GM23338 (cell line): ENCODE measurements around the gene FOXP1. TPM values are rescaled to one million over a fixed set of nuclear protein-coding genes. Genes with fewer than 3 reads are reported as not detected.

Experiments
- ATAC-seq: fragments of 200-7000 bp; cut with Tn5 transposase; 3 replicates; pipeline ENCODE4 v1.9.1; 2020
- DNase-seq: peaks from one replicate; pipeline ENCODE4 v3.0.0-alpha.2; 2015; ENCODE audit warnings: low spot score
- H2AFZ ChIP-seq: fragments of 200-600 bp; sonication (generic); 2 replicates; pipeline ENCODE4 v1.8.0; 2016; ENCODE audit warnings: antibody characterized with exemption, mild to moderate bottlenecking, moderate library complexity
- H3F3A ChIP-seq: fragments of 200-600 bp; sonication (generic); replicated peaks from 2 replicates; pipeline ENCODE4 v1.8.0; 2017; ENCODE audit warnings: antibody characterized with exemption, mixed run types, low read depth
- H3K27ac ChIP-seq: fragments of 200-600 bp; sonication (generic); 2 replicates; pipeline ENCODE4 v1.6.1; 2016; ENCODE audit warnings: low read depth
- H3K27me3 ChIP-seq: fragments of 200-600 bp; sonication (generic); 2 replicates; pipeline ENCODE4 v1.8.0; 2016; ENCODE audit warnings: mild to moderate bottlenecking, mixed run types, moderate library complexity; ENCODE audit not compliant: insufficient read depth
- H3K36me3 ChIP-seq: fragments of 200-600 bp; sonication (generic); 2 replicates; pipeline ENCODE4 v1.8.0; 2016; ENCODE audit warnings: mild to moderate bottlenecking; ENCODE audit not compliant: insufficient read depth
- H3K4me1 ChIP-seq: fragments of 200-600 bp; sonication (generic); 2 replicates; pipeline ENCODE4 v1.8.0; 2016; ENCODE audit warnings: mild to moderate bottlenecking, moderate library complexity; ENCODE audit not compliant: insufficient read depth
- H3K4me2 ChIP-seq: fragments of 200-600 bp; sonication (generic); 2 replicates; pipeline ENCODE4 v1.7.1; 2017; ENCODE audit warnings: mixed run types
- H3K4me3 ChIP-seq: fragments of 200-600 bp; sonication (generic); 2 replicates; pipeline ENCODE4 v1.6.1; 2016; ENCODE audit warnings: mixed run types
- H3K79me2 ChIP-seq: fragments of 200-600 bp; sonication (generic); replicated peaks from 2 replicates; pipeline ENCODE4 v1.8.0; 2017; ENCODE audit warnings: mild to moderate bottlenecking; ENCODE audit not compliant: insufficient read depth
- H3K9me2 ChIP-seq: fragments of 200-600 bp; sonication (generic); 2 replicates; pipeline ENCODE4 v1.8.0; 2017; ENCODE audit not compliant: insufficient read depth
- H4K20me1 ChIP-seq: fragments of 200-600 bp; sonication (generic); replicated peaks from 2 replicates; pipeline ENCODE4 v1.8.0; 2017; ENCODE audit warnings: mild to moderate bottlenecking; ENCODE audit not compliant: insufficient read depth
- H3K27ac Mint-ChIP-seq: 2 replicates; pipeline ENCODE4 v1.8.0; 2020; ENCODE audit warnings: inconsistent platforms, mild to moderate bottlenecking, moderate library complexity, mixed read lengths
- H3K27me3 Mint-ChIP-seq: 3 replicates; pipeline ENCODE4 v1.8.0; 2022; ENCODE audit warnings: low read depth, mild to moderate bottlenecking, moderate library complexity, mixed read lengths, inconsistent platforms; ENCODE audit not compliant: insufficient read depth, poor library complexity
- H3K36me3 Mint-ChIP-seq: 3 replicates; pipeline ENCODE4 v1.8.0; 2021; ENCODE audit warnings: low read depth, mild to moderate bottlenecking, inconsistent platforms, moderate library complexity, mixed read lengths
- H3K4me1 Mint-ChIP-seq: 3 replicates; pipeline ENCODE4 v1.8.0; 2020; ENCODE audit warnings: mild to moderate bottlenecking, inconsistent platforms, mixed read lengths
- H3K4me3 Mint-ChIP-seq: 3 replicates; pipeline ENCODE4 v1.8.0; 2021; ENCODE audit warnings: moderate library complexity, mild to moderate bottlenecking, inconsistent platforms, mixed read lengths
- H3K9me3 Mint-ChIP-seq: 3 replicates; pipeline ENCODE4 v1.8.0; 2020; ENCODE audit warnings: moderate library complexity, mild to moderate bottlenecking, inconsistent platforms, mixed read lengths
- CTCF ChIP-seq, 2 experiments: fragments of 200-600 bp in 1 of 2; sonication (generic) in 1 of 2; conservative IDR thresholded peaks; 2 replicates each; pipeline versions ENCODE4 v1.5.1 to v1.6.1; 2016 to 2017; ENCODE audit warnings: antibody characterized with exemption in 2 of 2, low read depth in 2 of 2, mild to moderate bottlenecking in 2 of 2, moderate library complexity in 1 of 2
- EZH2 ChIP-seq: fragments of 200-600 bp; sonication (generic); IDR thresholded peaks from one replicate; pipeline ENCODE4 v1.8.0; 2017; ENCODE audit warnings: antibody characterized with exemption, mild to moderate bottlenecking, low read depth; ENCODE audit not compliant: unreplicated experiment
- EZH2phosphoT487 ChIP-seq: fragments of 200-600 bp; sonication (generic); IDR thresholded peaks from one replicate; pipeline ENCODE4 v1.8.1; 2018; ENCODE audit warnings: antibody characterized with exemption; ENCODE audit not compliant: unreplicated experiment
- JUNB ChIP-seq: IDR thresholded peaks from one replicate; pipeline ENCODE4 v1.6.1; 2016; ENCODE audit warnings: antibody characterized with exemption; ENCODE audit not compliant: unreplicated experiment
- ZNF114 ChIP-seq: fragments of 250-450 bp; sonication (Bioruptor Pico); IDR thresholded peaks from 2 replicates; pipeline ENCODE4 v1.5.0; 2020; ENCODE audit warnings: mild to moderate bottlenecking, moderate library complexity
- ZNF331 ChIP-seq: fragments of 250-450 bp; sonication (Bioruptor Pico); IDR thresholded peaks from 2 replicates; pipeline ENCODE4 v1.5.0; 2020; ENCODE audit warnings: low read depth, mild to moderate bottlenecking, moderate library complexity
- ZNF462 ChIP-seq: fragments of 250-450 bp; sonication (Bioruptor Pico); IDR thresholded peaks from 2 replicates; pipeline ENCODE4 v1.5.0; 2020; ENCODE audit warnings: mild to moderate bottlenecking, moderate library complexity
- polyA plus RNA-seq: library from polyadenylated mRNA; unstranded; fragments of >200 nt; fragmentation: Nextera tagmentation; extraction: Ambion mirVana; gene quantifications from 2 replicates; pipeline ENCODE4 v1.2.1, GENCODE V29; 2016
- total RNA-seq: library from RNA; depleted of rRNA; stranded (reverse); fragments of >200 nt; shearing (Covaris generic); gene quantifications from 2 replicates; pipeline ENCODE4 v1.2.3, GENCODE V29; 2014

FOXP1 gene
- total and polyA plus RNA-seq, 2 experiments from 2014 or later, result 32.9 to 35.5 TPM

- TF ChIP-seq ZNF331 (CRISPR knock-in tag), result no peak
- no peak for TF ChIP-seq JUNB
- TF ChIP-seq ZNF462, result no peak
- TF ChIP-seq CTCF (conservative IDR thresholded peaks at IDR 0.05; ENCODE audit: low read depth in 2 of 2), result no peak
- TF ChIP-seq ZNF114 (CRISPR knock-in tag), result no peak
- TF ChIP-seq EZH2phosphoT487, result no peak
- no peak for TF ChIP-seq EZH2
- ATAC-seq, result no peak
Measured at GRCh38 chr3:71360180-71360579, 223.3 kb downstream of the FOXP1 start.

More at GRCh38 chr3:71360180-71360579, 223.3 kb downstream of the FOXP1 start:
- H3K4me1 ChIP-seq, result no peaks in the 10 kb centered on the region
- no peak for DNase-seq
- H3K9me2 ChIP-seq, result no peaks in the 10 kb centered on the region
- H3K79me2 ChIP-seq, result no peaks in the 10 kb centered on the region
- no peaks in the 10 kb centered on the region for H3K9me3 Mint-ChIP-seq
- no peaks in the 10 kb centered on the region for H3K36me3 ChIP-seq
- no peaks in the 10 kb centered on the region for H3F3A ChIP-seq
- H4K20me1 ChIP-seq, result no peaks in the 10 kb centered on the region
- no peaks in the 10 kb centered on the region for H3K4me1 Mint-ChIP-seq
- H2AFZ ChIP-seq, result no peak overlapping the region
- H3K27me3 ChIP-seq, result no peaks in the 10 kb centered on the region
- H3K27me3 Mint-ChIP-seq, result peaks cover 4% of the 10 kb centered on the region
- H3K4me3 Mint-ChIP-seq, result no peak overlapping the region
- H3K4me2 ChIP-seq, result no peak overlapping the region
- no peak overlapping the region for H3K27ac Mint-ChIP-seq
- no peak overlapping the region for H3K27ac ChIP-seq
- H3K4me3 ChIP-seq, result no peak overlapping the region
- H3K36me3 Mint-ChIP-seq, result no peaks in the 10 kb centered on the region
